Esophagus muscularis mucosa (tissue), 3 donors: ENCODE results near the gene ST8SIA6.

Experiments
- CTCF ChIP-seq, 3 experiments: fragments of 200-600 bp in 2 of 3; fragments of 450-650 bp in 1 of 3; sonication (generic) in 2 of 3; IDR thresholded peaks; one replicate each; pipeline ENCODE4 v1.5.1; 2017 to 2019; ENCODE audit warnings: antibody characterized with exemption in 3 of 3, mild to moderate bottlenecking in 2 of 3, moderate library complexity in 1 of 3
- POLR2A ChIP-seq: fragments of 450-650 bp; IDR thresholded peaks from one replicate; pipeline ENCODE4 v1.6.1; 2017; ENCODE audit warnings: antibody characterized with exemption, moderate library complexity, mild to moderate bottlenecking, low read depth
- POLR2AphosphoS5 ChIP-seq, 2 donors: sonication (generic); formaldehyde crosslinking; IDR thresholded peaks; one replicate each; pipeline ENCODE4 v1.6.1; 2017; ENCODE audit warnings: antibody characterized with exemption in 2 of 2

- no peak for TF ChIP-seq POLR2A
- no peak for TF ChIP-seq CTCF (IDR thresholded peaks at IDR 0.05)
- TF ChIP-seq POLR2AphosphoS5 (IDR thresholded peaks at IDR 0.05), result no peak
Observed at GRCh38 chr10:17429490-17429889, 24.9 kb downstream of the ST8SIA6 start.
